Cardiac muscle cell (in vitro differentiated cells and primary cell): ENCODE results near the gene INO80. TPM values are rescaled to one million over a fixed set of nuclear protein-coding genes. Genes with fewer than 3 reads are reported as not detected.

ENCODE experiments used
- DNase-seq, 2 donors: peaks; one replicate each; pipeline versions ENCODE4 v3.0.0 to v3.0.0-alpha.2; 2010 to 2017; ENCODE audit warnings: low read depth in 1 of 2, low spot score in 1 of 2
- H3K27ac ChIP-seq: fragments of 200-600 bp; sonication (generic); 2 replicates; pipeline ENCODE4 v1.5.1; 2016
- H3K27me3 ChIP-seq: fragments of 200-600 bp; sonication (generic); 2 replicates; pipeline ENCODE4 v1.6.0; 2016; ENCODE audit warnings: control low read depth
- H3K36me3 ChIP-seq: fragments of 200-600 bp; sonication (generic); 2 replicates; pipeline ENCODE4 v1.5.1; 2016; ENCODE audit warnings: control low read depth
- H3K4me1 ChIP-seq: fragments of 200-600 bp; sonication (generic); 2 replicates; pipeline ENCODE4 v1.8.1; 2017; ENCODE audit warnings: low read depth, mild to moderate bottlenecking, mixed run types
- H3K4me3 ChIP-seq: fragments of 200-600 bp; sonication (generic); 2 replicates; pipeline ENCODE4 v1.5.1; 2016; ENCODE audit warnings: mild to moderate bottlenecking
- H3K9me3 ChIP-seq: fragments of 200-600 bp; sonication (generic); 2 replicates; pipeline ENCODE4 v1.5.1; 2017; ENCODE audit warnings: low read depth, mild to moderate bottlenecking, control low read depth
- polyA plus RNA-seq: library from polyadenylated mRNA; unstranded; fragments of >200 nt; fragmentation: Nextera tagmentation; extraction: Ambion mirVana; gene quantifications from 2 replicates; pipeline ENCODE4 v1.2.1, GENCODE V29; 2016
- total RNA-seq: library from RNA; depleted of rRNA; stranded (reverse); fragments of >200 nt; gene quantifications from 2 replicates; pipeline ENCODE4 v1.2.3, GENCODE V29; 2016
- TF ChIP-seq, protein P1 (sequence below): IDR thresholded peaks from 2 replicates; pipeline ENCODE4 v1.5.1; 2012; ENCODE audit warnings: low read depth, mild to moderate bottlenecking, low read length

INO80 gene
- total and polyA plus RNA-seq, 2 experiments from 2014 or later: 6.0 to 14.0 TPM

DNA sequence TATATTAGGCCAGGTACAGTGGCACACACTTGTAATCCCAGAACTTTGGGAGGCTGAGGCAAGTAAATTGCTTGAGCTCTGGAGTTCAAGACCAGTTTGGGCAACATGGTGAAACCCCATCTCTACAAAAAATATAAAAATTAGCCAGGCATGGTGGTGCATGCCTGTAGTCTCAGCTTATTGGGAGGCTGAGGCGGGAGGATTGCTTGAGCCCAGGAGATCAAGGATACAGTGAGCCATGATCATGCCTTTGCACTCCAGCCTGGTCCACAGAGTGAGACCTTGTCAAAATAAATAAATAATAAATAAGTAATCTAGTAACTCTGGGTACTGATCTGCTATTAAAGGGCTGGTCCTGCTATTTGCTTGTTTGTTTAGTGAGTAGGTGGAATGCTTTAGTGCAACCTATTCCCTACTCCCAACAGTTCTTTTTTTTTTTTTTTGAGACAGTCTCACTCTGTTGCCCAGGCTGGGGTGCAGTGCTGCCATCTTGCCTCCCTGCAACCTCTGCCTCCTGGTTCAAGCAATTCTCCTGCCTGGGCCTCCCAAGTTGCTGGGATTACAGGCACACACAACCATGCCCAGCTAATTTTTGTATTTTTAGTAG lies 9.1 kb upstream of the INO80 start:
- no peaks in the 10 kb centered on the region for H3K4me1 ChIP-seq
- no peak overlapping the region for H3K4me3 ChIP-seq
- H3K27ac ChIP-seq: no peak overlapping the region
- no peaks in the 10 kb centered on the region for H3K27me3 ChIP-seq
- no peaks in the 10 kb centered on the region for H3K9me3 ChIP-seq
- DNase-seq: no peak
- TF ChIP-seq, protein P1, sequence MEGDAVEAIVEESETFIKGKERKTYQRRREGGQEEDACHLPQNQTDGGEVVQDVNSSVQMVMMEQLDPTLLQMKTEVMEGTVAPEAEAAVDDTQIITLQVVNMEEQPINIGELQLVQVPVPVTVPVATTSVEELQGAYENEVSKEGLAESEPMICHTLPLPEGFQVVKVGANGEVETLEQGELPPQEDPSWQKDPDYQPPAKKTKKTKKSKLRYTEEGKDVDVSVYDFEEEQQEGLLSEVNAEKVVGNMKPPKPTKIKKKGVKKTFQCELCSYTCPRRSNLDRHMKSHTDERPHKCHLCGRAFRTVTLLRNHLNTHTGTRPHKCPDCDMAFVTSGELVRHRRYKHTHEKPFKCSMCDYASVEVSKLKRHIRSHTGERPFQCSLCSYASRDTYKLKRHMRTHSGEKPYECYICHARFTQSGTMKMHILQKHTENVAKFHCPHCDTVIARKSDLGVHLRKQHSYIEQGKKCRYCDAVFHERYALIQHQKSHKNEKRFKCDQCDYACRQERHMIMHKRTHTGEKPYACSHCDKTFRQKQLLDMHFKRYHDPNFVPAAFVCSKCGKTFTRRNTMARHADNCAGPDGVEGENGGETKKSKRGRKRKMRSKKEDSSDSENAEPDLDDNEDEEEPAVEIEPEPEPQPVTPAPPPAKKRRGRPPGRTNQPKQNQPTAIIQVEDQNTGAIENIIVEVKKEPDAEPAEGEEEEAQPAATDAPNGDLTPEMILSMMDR: no peak
- H3K36me3 ChIP-seq: no peaks in the 10 kb centered on the region

DNA sequence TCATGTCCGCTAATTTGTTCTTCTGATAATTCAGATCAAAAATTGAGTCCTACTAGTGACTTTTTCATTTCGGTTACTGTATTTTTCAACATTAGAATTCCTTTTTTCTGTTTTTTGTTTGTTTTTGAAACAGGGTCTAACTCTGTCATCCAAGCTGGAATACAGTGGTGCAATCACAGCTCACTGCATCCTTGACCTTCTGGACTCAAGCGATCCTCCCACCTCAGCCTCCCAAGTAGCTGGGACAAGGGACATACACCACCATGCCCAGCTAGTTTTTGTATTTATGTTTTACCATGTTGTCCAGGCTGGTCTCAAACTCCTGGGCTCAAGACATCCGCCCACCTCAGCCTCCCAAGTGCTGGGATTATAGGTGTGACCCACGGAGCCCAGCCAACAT lies 8.0 kb upstream of the INO80 start:
- Histone ChIP-seq H3K9me3 (no peaks in the 10 kb centered on the region), H3K27ac (no peak overlapping the region), H3K4me3 (no peak overlapping the region), H3K36me3 (no peaks in the 10 kb centered on the region), H3K4me1 (no peaks in the 10 kb centered on the region), H3K27me3 (no peaks in the 10 kb centered on the region)
- no peak for DNase-seq
- TF ChIP-seq, protein P1: no peak

DNA sequence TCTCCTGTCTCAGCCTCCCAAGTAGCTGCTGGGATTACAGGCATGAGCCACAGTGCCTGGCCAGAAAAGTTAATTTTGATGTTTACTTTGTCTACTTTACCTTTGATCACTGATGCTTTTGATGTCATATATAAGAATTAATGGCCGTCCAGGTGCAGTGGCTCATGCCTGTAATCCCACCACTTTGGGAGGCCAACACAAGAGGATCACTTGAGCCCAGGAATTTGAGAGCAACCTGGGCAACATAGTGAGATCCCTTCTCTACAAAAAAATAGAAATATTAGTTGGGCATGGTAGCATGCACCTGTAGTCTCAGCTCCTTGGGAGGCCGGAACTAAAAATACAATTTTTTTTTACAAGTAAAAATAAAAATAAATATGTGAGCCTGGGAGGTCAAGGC lies 6.8 kb upstream of the INO80 start:
- no peaks in the 10 kb centered on the region for H3K27me3 ChIP-seq
- TF ChIP-seq, protein P1: no peak
- DNase-seq: no peak

DNA sequence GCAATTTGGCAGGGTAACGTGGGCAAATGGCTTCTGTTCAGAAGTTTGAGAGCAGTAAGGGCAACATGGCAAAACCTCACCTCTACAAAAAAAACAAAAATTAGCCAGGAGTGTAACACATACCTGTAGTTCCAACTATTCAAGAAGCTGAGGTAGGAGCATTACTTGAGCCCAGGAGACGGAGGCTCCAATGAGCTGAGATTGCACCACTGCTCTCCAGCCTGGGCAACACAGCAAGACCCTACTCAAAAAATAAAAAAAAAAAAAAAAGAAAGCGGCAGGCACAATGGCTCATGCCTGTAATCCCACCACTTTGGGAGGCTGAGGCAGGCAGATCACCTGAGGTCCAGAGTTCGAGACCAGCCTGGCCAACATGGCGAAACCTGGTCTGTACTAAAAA lies 5.9 kb upstream of the INO80 start:
- no peak overlapping the region for H3K4me3 ChIP-seq
- TF ChIP-seq, protein P1: no peak

More for the DNA sequence above, 6.8 kb upstream of the INO80 start:
- Histone ChIP-seq H3K4me1 (no peaks in the 10 kb centered on the region), H3K36me3 (no peaks in the 10 kb centered on the region), H3K9me3 (no peaks in the 10 kb centered on the region), H3K4me3 (no peak overlapping the region), H3K27ac (no peak overlapping the region)

DNA sequence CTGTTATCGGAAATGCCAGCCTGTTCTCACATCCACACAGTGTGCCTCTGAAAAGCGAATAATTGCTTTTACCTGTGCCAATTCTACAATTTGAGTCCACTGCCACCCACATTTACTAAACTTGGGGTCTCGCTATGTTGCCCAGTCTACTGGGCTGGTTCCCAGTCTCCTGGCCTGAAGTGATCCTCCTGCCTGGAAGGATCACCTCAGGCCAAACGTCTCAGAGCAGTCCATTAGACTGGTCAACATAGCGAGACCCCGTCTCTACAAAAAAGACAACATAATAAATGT lies 827 bp upstream of the INO80 start:
- Histone ChIP-seq H3K36me3 (no peaks in the 10 kb centered on the region), H3K9me3 (no peaks in the 10 kb centered on the region), H3K27me3 (no peaks in the 10 kb centered on the region), H3K4me1 (peaks cover 6% of the 10 kb centered on the region), H3K27ac (peak overlapping the region; percentile 100), H3K4me3 (peak overlapping the region; percentile 81)
- TF ChIP-seq, protein P1: no peak
- DNase-seq: no peak

More for the DNA sequence above, 5.9 kb upstream of the INO80 start:
- Histone ChIP-seq H3K27me3 (no peaks in the 10 kb centered on the region), H3K36me3 (no peaks in the 10 kb centered on the region), H3K27ac (no peak overlapping the region), H3K9me3 (no peaks in the 10 kb centered on the region), H3K4me1 (no peaks in the 10 kb centered on the region)
- DNase-seq: no peak
